CD4-positive, alpha-beta T cell treated with Interleukin-6 at 100 ng/mL for 8 hours (primary cell): Measurements from ENCODE around the gene FBXL16.
"Not testable (repeated sequence)": the region's sequence is repeated elsewhere in the genome, so short reads cannot be mapped to it uniquely, and the experiment has no call there.

ENCODE experiments used
- DNase-seq: peaks from one replicate; pipeline ENCODE4 v3.0.0-alpha.2; 2020; ENCODE audit warnings: mixed read lengths, low spot score

The FBXL16 gene

DNA sequence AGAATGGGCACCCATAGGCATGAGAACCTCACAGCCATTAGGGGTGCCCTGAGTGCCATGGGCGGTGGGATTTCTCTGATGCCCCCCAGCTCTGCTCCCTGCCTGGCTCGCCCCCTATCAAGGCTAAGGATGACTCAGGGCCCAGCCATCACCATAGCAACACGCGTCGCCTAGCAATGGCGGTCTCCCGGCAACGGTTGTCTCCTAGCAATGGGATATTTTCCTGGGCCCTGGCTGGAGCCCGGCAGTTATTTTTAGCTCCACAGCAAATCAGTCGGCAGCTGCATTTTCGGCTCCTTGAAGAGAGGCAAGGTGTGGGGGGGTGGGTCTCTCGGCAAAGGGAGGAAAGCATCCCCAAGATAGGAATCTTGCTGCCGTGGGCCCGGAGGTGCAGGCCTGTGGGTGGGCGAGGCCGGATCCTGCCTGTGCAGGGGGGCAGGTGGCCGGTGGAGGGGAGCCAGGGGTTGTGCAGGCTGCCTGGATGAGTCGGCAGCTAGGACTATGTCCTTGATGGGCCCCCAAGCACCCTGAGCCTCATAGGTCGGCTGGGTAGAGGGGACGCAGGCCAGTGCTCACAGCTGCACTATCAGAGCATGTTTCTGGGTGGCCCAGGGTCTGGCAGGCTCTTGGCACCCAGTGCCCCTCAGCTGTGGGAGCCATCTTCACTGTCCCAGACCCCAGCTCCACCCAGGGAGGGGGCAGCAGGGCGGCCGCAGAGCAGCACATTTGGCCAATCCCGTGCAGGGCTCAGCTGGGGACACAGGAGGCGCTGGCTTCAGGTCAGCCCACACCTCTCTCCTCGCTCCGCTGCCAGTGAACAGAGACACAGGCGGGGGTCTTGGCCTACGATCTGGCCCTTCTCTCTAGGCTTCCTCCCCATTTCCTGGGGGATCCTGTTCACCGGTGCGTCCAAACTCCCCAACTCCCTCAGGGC is 4.2 kb upstream of the FBXL16 start:
- no peak for DNase-seq

DNA sequence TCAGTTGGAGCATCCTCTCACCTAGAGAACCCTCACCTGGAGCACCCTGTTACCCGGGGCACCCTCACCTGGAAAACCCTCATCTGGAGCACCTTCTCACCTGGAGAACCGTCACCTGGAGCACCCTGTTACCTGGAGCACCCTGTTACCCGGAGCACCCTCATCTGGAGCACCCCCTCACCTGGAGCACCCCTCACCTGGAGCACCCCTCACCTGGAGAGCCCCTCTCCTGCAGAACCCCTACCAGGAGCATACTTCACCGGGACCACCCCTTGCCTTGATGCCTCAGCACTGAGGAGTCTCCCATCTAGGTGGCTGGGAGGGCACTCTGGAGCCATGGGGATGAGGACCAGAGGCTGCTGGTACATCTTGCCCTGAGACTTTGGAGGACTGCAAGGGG is 3.4 kb upstream of the FBXL16 start:
- DNase-seq, result no peak

DNA sequence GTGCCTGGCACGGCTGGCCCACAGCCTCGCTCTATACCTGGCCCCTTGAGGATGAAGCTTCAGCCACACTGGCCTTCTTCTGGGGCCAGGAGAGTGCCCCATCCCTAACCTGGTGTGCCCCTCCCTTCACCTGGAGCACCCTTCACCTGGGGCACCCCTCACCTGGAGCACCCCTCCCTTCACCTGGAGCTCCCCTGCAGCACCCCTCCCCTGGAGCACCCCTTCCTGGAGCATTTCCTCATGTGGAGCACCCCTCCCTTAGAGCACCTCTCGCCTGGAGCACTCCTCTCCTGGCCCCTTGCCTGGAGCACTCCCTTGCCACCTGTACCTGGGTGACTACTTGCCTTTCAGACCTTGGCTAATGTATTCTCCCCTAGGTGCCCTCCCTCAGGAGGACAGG is 2.4 kb upstream of the FBXL16 start:
- no peak for DNase-seq

DNA sequence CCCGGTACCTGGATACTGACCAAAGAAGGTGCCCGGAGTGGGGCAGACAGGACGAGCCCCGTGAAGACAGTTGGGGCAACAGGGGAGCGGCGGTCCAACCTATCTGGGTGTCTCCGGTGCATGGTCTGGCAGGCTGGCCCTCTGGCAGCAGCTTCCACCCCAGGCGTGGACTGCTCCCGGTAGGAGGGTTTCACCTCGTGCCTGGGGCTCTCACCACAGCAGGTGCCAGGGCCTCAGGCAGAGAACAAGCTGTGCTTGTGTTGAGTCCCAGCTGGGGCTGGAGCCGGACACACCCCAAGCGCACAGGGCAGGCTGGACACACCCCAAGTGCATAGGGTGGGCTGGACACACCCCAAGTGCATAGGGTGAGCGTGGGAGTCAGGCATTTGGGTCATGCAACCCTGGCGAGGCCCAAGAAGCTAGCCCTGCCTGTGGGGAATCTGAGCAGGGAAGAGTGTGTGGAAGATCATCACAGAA is 1.5 kb upstream of the FBXL16 start:
- no peak for DNase-seq

DNA sequence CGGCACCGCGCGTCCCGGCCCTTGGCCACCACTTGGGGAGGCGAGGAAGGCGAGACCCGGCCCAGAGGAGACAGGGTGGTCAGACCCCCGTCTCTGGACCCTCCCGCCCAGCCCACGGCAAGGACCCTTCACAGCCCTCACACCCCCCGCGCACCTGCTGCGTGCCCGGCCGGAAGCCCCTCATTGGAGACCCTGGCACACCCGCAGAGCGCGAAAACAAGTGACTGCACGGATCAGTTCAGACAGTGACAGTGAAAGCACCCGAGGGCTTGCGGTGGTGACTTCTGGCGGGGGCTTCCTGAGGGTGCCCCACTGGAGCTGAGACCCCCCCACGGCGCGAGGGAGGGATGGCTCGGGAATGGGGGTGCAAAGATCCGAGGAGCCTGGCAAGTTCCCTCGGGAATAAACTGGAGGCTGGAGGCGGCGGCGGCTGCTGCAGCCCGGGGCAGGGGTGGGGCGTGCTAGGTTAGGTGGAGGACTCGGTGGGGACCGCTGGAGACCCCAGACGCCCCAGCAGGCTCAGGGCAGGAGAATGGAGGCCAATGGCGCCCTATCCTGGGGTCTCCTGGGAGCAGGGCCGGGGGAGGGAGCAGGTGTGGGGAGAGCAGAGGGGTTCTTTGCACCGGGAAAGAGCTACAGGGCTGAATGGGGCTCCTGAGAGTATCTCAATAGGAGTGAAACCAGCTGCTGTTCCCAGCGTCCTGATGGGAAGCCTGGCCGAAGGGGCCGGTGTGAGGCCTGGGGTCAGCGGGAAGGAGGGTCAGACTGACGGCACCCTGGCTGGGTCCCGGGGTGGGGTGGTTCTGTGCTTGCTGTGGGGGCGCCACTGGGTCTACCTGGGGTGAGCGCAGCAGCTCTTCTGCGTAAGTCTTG is 824 bp upstream of the FBXL16 start:
- DNase-seq, result no peak

DNA sequence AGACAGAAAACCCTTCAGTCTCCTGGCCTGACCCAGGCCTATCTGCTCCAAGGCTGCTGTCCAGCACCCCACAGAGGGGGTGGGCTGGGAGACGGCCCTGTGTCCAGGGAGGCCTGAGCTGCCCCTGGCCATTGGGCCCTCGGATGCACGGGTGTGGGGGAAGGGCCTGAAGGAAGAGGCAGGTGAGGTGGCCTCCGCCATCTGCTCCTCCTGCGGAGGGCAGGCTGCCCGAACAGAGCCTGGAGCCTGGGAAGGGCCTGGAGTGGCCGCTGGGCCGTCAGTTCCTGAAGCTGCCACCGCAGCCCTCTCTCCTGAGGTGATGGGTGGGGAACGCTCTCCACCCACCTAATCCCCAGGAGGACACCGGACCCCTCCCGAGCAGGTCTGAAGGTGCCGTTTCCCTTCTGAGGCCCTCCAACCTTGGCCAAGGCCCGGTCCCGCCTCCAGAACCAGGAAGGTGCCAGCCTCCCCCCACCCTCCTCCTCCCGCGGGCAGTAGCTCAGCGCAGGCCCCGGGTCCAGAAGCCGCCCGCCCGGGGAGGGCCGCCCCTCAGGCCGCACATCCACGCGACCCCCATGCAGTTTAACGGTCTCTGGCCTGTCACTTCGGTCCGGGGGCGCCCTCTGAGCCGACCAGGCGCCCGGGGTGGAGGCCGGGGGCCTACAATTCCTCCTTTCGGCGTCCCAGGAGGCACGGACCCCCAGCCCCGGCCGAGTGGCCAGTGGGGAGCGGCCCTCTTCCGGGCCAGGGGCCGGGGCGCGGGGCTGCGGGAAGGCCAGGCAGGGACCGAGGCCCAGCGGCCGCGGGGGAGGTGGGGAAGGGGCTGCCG is 835 bp downstream of the FBXL16 start:
- DNase-seq, result no peak

DNA sequence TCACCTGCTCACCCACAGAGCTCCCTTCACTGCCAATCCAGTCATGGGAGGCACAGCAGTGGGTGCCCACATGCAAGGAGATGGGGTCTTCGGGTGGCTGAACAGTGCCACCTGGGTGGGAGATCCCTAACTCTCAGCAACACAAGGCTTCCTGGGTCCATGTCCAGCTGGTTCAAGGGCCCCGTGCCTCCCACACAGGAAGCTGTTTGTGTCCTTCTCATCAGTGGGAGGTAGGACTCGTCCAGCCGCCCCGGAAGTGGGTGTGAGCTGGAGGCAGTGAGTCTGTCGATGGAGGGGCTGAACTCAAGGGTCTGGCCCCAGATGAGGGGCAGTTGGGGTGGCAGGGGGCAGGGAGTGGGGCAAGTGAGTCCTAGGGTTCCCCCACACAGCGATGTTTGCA is 1.6 kb downstream of the FBXL16 start:
- DNase-seq, result no peak

DNA sequence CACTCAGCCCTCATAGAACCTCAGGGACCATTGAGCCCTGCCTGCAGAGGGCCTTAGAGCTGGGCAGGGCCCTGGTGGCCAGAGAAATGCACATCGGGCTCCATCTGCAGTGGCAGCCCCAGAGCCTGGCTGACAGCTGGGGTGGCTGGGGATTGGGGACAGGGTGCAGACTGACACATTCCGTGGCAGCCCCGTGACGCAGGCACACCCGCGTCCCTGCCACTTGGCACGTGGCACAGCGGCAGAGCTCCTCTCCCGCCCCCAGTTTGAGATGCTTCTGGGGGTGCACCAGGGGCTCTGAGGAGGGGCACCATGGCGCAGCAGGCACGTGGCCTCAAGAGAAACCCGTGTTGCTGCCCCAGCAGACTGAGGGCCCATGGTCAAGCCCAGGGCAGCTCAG is 2.2 kb downstream of the FBXL16 start:
- no peak for DNase-seq

DNA sequence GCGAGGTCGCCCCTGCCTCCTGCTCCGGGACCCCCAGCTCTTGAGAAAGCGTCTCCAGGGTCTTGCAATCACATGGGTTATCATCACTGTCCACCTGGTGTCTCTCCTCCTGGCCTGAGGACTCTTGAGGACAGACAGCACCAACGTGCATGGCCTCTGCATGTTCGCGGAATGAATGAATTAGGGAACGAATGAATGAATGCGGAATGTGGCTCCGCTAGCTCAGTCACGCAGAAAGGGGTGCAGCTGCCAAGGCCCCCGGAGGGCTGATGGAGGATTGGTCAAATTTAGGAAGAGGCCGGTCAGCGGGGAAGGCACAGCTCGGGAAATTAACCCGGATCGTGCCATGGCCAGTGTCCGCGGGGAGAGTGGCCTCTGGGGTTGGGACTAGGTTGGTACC is 3.3 kb downstream of the FBXL16 start:
- DNase-seq, result no peak

DNA sequence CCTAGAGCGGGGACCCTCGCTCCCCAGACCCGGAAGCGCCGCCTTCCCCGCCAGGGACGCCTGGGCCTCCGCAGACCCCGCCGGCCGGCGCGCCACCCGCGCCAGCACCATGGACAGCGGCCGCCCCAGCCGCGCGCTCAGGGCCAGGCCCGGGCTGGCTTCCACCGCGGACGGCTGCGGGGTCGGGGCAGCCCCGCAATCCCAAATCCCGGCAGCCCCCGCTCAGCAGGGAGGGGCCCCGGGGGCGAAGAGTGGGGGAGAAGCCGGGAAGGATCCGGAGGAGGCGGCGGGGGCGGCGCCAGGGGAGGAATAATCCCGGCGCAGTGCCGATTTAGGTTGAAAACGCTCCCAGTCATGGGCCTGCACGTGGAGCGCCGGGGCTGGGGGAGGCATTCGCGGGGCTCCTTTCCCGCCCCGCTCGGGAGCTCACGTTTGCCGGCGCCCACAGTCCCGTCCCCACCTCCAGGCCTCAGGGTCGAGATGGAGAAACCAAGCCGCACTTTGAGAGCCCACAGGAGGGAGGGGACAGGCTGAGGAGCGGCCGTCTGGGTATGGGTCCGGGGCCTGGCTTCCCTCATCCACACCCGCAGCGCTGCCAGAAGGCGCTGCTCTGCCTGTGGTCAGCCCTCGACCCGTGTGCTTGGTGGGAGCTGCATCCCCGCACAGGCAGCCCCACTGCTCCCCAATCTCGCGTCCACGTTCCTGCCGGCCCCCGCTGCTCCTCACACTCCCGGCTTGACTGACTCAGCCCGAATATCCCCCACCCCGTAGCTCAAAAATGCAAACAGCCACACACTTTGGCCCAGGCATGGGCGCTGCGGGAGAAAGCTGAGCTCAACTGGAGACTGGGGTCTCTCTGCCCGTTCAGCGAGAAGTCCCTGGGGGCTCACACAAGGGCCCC is 4.7 kb downstream of the FBXL16 start:
- peak; percentile 38 for DNase-seq

DNA sequence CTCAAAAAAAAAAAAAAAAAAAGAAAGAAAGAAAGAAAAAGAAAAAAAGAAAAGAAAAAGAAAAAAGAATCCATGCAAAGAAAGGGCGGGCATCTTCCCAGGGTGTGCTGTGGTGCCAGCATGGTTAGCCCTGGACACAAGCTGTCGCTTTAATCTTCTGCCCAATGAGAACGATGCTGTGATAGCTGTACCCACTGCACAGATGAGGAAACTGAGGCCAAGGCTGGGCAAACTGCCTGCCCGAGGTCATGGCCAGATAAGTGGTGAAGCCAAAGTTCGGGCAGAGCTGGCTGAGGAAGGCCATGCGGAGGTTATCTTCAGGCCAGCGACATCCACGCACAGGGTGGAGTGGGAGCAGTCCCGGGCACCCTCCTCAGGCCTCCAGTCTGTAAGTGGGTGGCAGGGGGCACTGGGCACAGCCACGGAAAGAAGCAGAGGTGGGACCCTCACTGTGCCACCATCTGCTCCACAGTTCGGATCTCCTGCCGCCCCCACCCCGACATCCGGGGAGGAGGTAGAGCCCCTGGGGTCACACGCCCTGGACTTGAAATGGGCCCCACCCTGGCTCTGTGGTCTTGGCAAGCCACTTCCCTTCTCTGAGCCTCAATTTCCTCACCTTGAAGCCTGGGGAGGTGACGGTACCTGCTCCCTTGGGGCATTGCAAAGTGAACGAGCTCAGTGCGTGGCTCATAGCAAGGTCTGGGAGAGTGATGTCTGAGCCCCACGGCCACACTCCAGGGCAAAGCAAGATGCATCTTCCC is 6.5 kb downstream of the FBXL16 start:
- no peak for DNase-seq

DNA sequence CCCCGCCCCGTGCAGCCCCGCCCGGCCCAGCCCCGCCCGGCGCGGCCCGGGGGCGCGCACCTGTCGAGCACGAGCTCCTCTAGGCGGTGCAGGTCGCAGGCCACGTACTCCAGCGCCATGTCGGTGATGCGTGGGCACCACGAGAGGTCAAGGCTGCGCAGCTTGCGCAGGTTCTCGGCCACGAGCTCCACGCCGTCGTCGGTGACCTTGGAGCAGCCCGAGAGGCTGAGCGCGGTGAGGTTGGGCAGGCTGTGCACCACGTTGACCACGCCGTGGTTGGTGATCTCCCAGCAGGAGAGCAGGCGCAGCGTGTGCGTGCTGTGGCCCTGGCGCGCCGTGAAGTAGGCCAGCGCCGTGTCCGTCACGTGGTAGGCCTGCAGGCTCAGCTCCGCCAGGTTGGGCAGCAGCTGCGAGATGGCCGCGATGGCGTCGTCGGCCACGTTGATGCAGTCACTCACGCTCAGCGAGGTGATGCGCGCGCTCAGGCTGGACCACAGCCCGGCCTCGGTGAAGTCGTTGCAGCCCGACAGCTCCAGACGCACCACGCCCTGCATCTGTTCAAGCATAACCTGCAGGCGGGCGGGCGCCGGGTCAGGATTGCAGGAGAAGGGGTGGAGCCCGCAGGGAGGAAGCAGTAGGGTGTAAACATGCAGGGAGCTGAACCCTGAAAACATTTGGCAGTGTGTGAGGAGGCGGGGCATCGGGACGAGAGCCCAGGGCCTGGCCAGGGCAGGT is 10.1 kb downstream of the FBXL16 start:
- peak; percentile 77 for DNase-seq

DNA sequence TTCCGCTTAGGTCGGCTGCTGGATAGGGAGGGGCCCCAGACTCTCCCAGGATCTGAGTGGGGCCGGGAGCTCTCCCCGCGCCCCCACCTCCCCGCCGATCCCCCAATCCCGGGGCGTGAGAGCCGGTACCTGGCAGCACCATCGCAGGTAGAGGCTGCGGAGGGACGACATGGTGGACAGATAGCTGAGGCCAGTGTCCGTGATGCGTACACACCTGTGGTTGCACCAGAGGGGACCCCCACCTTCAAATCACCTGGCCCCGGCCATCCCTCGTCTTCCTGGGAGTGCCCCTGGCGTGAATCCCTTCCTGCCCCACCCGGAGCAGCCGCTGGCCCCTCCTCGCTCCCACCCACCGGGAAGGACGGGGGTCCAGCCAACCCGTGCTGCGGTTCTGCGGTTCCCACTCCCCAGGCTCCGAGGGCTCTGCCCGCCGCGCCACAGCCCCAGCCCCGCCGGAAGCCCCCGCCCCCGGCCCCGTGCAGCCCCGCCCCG is 10.7 kb downstream of the FBXL16 start:
- no peak for DNase-seq

DNA sequence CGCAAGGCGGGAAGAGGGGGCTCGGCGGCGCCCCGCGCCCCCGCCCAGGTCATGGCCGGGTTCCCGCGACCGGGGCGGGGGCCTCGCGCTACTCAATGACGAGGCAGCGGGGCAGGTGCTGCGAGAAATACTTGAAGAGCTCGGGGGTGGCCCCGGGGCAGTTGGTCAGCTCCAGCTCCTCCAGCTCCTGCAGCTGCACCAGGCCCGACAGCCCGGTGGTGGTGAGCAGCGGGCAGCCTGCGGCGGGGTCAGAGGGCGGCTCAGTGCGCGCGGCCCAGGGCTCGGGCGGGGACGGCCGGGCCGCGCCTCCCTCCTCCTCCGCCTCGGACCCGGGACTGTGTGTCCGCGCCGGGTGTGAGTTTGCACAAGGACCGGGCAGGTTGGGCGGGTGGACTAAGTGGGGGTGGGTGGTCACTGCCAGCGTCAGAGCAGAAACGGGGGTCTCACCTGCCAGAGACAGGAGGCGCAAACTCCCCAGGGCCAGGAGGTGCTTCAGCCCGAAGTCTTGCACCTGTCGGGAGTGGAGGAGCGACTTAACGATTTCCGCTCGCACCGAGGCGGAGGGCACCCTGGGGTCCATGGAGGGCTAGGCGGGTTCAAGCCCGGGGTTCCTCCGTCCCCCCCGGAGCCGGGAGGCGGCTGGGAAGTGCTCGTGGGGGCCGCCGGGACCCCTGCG is 11.3 kb downstream of the FBXL16 start:
- no peak for DNase-seq

DNA sequence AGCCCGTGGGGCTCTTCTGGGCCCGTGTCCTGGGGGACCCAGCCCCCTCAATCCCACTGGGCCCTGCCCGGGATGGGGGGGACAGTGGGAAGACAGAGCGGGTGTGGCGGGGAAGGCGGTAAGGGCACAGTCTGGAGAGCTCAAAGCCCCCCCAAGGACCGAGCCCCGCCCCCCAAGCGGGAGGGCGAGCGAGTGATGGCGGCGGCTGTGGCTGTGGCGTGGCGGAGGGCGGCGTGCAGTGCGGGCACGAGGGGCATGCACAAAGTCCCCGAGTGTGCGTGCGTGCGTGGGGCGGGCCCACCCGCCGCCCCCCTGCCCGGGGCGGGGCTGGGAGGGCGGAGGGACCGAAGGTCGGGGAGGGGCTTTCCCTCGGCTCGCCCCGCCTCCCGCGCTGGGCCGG is 11.8 kb downstream of the FBXL16 start:
- no peak for DNase-seq

DNA sequence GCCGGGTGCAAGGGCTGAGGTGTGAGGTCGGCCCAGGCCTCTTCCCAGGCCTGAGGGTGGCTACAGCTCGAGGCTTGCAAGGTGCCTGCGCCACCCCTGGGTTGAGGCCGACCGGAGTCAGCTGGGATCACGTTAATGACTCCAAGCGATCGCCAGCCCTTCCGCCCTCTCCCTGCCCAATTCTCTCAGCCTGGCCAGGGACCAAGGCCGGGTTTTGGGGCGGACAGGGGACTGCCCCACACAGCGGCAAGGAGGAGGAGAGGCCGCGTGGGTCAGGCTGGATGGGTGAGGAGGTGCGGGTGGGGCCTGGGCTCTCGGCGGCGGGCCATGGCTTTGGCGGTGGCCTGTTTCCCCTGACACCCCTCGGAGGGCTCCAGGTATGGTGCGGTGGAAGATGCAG is 12.2 kb downstream of the FBXL16 start:
- no peak for DNase-seq

DNA sequence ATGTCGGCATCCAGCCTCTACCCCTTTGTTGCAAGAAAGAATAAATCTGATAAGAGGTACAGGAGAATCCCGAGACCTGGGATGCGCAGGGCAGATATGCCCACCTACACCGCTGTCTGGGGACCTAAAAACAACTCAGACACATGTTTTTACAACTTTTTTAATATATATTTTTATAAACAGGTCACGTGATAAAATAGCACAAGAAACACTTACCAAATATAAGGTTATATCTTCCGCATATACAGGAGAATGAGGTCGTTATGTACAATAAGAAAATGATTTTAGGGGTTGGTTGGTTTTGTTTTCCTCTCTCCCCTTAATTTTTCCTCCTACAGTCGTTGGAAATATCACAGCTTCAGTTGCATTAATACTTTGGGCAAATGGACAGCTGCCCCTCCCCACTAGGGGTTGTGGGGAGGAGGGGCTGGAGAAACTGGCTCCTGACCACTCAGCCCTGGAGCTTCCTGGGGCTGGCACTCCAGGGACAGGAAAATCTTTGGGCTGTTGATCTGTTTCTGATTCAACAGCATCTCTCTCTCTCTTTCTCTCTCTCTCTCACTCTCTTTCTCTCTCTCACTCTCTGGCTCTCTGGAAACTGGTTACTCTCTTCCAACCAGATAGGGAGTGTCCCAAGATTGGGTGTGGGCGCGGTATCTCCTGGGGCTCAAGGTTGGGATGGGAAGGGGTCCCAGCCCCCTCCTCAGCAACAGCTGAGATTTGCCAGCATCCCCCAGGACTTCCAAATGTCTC is 13.1 kb downstream of the FBXL16 start:
- DNase-seq, result no peak

DNA sequence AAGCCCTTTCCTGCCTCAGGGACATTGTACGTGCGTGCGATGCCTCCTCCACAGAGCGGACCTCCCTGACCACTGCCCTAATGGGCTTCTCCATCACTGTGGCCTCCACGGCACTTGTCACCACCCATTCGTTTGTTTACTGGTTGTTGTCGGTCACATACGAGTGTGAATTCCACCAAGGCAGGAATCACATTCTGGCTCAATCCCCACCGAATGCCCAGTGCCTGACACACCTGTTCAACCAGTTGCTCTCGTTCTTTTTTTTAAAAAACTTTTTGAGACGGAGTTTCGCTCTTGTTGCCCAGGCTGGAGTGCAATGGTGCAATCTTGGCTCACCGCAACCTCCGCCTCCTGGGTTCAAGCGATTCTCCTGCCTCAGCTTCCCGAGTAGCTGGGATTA is 14.4 kb downstream of the FBXL16 start:
- not testable (repeated sequence) for DNase-seq
